Suprapubic skin (tissue), 4 donors: Measurements from ENCODE around the gene SLC24A4.

Experiments
- EP300 ChIP-seq: sonication (generic); formaldehyde crosslinking; IDR thresholded peaks from one replicate; pipeline ENCODE4 v1.6.1; 2017; ENCODE audit warnings: antibody characterized with exemption
- POLR2AphosphoS5 ChIP-seq, 3 donors: sonication (generic); formaldehyde crosslinking; IDR thresholded peaks; one replicate each; pipeline ENCODE4 v1.6.1; 2017; ENCODE audit warnings: antibody characterized with exemption in 3 of 3

DNA sequence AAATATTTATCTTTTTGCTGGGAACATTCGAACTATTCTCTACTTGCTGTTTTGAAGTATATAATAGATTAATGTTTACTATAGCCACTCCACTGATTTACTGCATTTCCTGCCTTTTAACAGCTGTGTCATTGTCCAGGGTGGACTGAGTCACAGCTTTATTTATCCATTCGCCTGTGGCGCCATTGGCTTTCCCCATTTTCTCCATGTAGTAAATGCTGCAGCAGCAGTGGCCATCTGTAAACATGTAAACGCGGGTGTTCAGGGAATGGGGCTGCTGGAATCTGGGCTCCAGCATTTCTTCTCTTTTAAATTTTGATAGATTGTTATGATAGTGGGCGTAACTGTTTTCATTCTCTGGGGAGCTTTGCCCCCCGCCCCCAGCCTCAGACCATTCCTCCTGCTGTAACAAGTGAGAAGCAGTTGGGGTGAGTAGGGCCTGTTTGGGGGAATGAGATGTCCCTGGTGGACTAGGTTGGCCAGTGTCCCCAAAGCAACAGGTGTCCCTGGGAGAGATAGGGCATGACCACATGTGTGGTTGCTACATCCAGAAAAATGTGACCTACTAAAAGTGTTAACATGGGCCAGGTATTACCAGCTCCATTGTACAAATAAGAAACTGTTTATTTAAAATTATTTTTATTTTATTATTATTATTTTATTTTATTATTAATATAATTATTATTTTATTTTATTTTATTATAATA lies 223.5 kb downstream of the SLC24A4 start:
- TF ChIP-seq POLR2AphosphoS5 (IDR thresholded peaks at IDR 0.05) (no peak), EP300 (no peak)
